ENCODE results near the gene POLK. TPM values are rescaled to one million over a fixed set of nuclear protein-coding genes. Genes with fewer than 3 reads are reported as not detected.

The POLK gene
- total RNA-seq, 1 experiment from 2014 or later, result 14.5 TPM

DNA sequence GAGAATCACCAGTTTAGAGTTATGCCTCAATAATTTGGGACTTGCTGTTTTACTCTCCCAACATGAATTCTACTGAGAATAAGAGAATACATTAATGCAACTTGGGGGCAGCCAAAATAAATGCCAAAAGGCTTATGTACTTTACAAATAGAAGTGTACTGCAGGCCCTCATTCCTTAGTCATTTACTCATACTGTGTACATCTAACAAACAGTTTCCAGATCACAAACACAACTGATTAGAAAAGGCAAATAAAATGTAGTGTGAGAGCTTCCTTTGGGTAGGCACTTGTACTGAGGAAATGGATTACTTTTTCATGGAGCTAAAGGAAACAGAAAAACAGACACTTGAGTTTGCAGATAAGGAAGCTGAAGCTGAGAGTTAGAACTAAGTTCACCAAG lies 112.2 kb downstream of the POLK start:
- DNase-seq (ENCODE audit: low spot score), result no peak
- in situ Hi-C loops (cut with HindIII; ENCODE audit: low sequenced_read_pairs), result no loop called here

DNA sequence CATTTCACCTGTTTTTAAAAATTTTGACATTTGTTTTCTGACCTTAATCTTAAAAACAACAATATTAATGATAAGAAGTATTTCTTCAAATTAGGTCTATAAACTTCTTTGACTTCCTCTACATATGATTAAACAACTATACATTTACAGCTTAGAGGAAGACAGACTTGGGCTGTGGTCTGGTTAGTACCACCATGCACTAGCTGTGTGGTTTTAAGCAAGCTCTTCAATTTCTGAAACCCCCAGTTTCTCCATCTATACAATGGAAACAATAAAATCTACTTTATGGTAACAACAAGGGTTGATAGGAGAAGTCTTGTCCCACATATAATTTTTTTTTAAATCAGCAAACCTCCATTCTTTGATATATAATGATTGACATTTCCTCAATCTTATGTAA lies 115.3 kb downstream of the POLK start:
- in situ Hi-C loops (cut with HindIII; ENCODE audit: low sequenced_read_pairs), result no loop called here
- DNase-seq (ENCODE audit: low spot score), result no peak

DNA sequence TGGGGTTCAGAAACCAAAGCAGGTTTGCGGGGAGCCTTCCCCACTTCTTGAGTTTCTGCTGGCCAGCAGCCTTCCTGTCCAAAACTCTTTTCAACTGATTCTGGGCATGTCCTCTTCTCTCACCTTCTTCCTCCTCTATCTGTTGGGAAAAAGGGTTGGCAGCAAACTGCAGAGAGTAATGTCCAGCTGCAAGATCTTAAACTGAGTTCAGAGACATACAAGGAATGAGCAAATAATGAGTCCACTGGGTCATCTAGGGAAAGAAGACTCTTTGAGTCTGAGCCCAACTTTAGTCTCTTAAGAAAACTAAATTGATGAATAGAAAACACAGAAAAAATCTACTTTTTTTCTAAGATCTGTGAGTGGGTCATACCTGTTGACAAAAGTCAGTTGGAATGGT lies 116.1 kb downstream of the POLK start:
- in situ Hi-C loops (cut with HindIII; ENCODE audit: low sequenced_read_pairs), result no loop called here
- DNase-seq (ENCODE audit: low spot score), result no peak

DNA sequence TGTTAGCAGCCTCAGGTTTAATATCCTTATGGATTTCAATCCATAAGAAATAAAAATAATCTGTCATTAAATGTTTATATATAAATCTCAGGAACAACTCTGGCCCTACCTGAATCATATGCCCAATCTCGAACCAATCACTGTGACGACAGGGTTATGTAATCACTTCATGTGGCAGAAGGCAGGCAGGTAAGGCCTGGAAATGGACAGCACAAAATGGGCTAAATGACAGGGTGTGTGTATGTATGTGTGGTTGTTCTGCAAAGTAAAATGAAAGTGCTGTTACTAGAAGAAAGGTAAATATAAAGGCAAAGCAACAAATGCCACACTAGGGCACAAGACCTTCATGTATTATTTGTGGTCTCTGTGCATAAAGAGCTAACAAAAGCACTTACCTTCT lies 119.2 kb downstream of the POLK start:
- in situ Hi-C loops (cut with HindIII; ENCODE audit: low sequenced_read_pairs), result no loop called here
- DNase-seq (ENCODE audit: low spot score), result no peak

DNA sequence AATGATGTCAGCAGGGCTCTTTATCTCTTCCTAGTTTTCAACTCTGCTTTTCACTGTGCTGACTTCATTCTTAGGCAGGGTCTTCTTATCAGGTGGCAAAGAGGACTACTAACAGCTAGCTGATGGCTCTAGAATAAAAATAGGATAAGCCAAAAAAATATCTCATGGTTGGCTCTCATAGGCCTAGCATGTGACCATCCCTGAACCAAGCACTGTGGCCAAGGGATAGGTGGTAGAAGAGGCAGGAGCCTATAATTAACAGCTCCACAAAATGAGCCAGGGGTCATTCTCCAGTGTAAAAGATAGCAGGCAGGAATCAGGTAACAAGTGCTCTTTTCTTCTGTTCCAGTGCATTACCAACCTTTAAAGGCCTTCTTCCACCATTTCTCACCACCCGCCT lies 120.6 kb downstream of the POLK start:
- DNase-seq (ENCODE audit: low spot score), result no peak
- in situ Hi-C loops (cut with HindIII; ENCODE audit: low sequenced_read_pairs), result no loop called here

DNA sequence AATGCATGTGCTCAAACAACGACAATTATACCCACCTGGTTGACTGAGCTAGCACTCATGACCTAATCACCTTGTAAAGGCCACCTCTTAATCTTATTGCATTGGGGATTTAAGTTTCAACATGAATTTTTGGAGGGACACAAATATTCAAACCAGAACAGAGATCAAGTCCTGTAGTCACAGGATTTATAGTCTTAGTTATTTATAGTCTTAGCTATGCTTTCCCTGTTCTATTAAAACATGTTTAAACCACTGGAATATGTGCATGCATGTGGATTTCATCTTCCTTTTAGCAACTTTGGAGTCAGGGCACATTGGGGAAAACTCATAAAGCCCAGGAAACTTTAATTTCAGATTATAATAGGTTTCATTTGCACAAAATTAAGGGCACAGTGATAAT lies 126.3 kb downstream of the POLK start:
- no peak for DNase-seq (ENCODE audit: low spot score)
- in situ Hi-C loops (cut with HindIII; ENCODE audit: low sequenced_read_pairs), result no loop called here

DNA sequence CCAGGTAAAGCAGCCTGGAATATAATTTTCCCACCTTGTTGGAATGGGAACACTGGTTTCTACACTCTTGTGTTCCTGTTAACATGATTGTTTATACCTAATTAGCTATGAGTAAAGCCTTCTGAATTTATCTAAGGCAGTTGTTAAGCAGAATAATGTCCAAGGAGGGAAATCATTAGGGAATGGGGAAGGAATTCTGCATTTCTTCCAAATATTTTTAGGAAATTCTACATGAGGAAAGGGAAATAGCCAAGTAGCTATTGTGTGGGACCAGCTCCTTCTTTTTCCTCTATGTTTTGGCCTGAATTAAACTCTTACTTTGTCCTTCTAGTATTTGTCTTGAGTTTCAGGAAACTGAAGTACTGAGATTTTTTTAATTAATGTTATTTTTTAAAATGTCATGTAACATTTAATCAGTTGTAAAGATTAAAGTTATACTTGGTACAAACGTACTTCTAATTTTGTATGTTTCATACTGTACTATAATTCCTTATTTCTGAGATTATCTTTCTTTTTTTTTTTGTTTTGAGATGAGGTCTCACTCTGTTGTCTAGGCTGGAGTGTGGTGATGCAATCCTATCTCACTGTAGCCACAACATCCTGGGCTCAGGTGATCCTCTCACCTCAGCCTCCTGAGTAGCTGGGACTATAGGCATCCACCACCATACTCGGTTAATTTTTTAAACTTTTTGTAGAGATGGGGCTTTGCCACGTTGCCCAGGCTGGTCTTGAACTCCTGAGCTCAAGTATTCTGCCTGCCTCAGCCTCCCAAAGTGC lies 128.0 kb downstream of the POLK start:
- in situ Hi-C loops (cut with HindIII; ENCODE audit: low sequenced_read_pairs), result no loop called here
- DNase-seq (ENCODE audit: low spot score), result no peak

DNA sequence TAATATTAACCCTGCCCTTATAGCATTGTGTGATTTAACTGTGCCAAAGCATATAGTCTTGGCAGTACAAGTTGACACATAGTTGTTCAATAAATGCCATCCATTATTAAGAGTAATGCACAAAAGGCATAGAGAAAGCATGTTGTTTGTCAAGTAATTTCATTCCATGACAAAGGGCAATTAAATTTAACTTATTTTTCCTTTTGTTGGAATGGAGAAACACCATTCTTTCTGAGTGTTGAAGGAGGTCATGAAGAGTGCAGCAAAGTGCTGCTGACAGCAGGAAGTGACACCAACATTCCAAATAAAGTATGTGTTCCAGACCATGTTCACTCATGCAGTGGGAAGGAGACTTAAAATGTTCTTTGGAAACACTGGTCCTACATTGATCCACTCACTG lies 128.7 kb downstream of the POLK start:
- in situ Hi-C loops (cut with HindIII; ENCODE audit: low sequenced_read_pairs), result no loop called here
- DNase-seq (ENCODE audit: low spot score), result no peak

DNA sequence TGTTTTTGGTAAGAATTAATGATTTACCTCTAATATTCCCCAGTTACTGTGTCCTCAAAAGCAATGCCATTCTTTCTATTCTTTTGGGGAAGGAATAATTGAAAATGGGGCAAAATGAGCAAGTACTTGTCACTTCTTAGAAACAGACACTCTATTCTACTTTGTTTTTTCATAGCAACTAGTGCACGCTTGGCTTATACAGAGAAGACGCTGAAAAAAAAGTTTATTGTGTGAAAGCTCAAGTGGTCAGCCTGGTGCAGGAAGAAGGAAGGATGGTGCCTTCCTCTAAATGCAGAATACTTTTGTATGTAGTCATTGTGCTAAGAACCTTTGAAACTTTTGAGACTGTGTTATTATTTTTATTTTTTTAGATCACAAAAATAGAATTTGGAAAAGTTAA lies 129.1 kb downstream of the POLK start:
- in situ Hi-C loops (cut with HindIII; ENCODE audit: low sequenced_read_pairs), result no loop called here
- DNase-seq (ENCODE audit: low spot score), result no peak

DNA sequence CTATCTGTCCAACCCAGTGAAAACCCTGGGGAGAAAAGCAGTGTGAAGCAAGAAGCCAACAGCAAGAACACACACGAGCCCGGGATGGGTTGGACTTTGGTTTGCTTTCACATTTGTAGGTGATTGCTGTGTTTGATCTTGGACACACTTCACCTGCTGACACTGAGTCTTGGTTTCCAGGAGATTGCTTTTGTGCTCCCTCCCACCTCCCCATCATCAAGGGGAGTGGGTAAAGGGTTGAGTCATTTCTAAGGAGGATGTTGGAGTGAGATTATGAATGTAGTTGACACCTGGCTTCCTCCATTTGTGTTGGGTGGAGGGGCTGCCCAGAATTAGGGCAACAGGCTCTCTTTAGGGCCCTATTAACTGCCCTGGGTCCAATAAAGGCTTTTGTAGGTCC lies 137.0 kb downstream of the POLK start:
- in situ Hi-C loops (cut with HindIII; ENCODE audit: low sequenced_read_pairs), result no loop called here
- DNase-seq (ENCODE audit: low spot score), result no peak

Other genes with a start within 250 kb of the POLK start
- 257 and 345 TPM in 2 replicates for gene HMGCR, start 174.7 kb upstream of the POLK start, total RNA-seq (2014; rRNA removed; shearing (Covaris generic))
- 49.4 and 52.5 TPM in 2 replicates for gene CERT1, start 262 bp upstream of the POLK start, total RNA-seq (2014; rRNA removed; shearing (Covaris generic))
- gene ANKDD1B, start 99.6 kb downstream of the POLK start, total RNA-seq (2014; rRNA removed; shearing (Covaris generic)), result not detected in 2 replicates
- 22.4 and 47.3 TPM in 2 replicates for gene POC5, start 205.5 kb downstream of the POLK start, total RNA-seq (2014; rRNA removed; shearing (Covaris generic))

Data from G401 (cell line).